ENCODE results near the gene ERC2.

Gene ERC2

DNA sequence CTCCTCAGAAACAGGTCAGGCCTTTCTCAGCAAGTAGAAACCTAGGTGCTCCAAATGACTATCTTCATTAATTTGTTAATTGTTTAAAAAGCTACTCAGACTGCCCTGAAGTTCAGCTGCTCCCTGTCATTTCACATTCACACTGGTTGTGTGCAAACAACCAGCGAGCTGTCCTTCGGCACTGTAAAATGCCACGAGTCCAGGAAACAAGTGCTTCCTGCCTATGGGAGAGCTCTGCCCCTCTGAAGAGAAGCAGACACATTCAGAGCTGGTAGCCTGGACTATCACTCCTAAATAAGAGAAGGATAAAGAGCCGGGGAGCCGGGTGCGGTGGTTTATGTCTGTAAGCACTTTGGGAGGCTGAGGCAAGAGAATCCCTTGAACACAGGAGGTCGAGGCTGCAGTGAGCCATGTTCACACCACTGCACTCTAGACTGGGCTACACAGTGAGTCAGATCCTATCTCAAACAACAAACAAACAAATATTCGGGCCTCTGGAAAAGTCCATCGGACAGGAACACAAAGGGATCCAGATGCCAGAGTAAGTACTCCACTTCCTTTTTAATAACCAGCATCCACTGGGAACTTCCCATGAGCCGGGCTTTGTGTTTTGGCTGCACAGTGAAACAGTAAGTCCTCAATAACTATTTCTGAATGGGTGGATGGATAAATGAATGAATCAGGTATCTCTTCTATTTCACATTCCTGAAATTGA, 866.7 kb downstream of the ERC2 start:
- FAIRE-seq = no peak

DNA sequence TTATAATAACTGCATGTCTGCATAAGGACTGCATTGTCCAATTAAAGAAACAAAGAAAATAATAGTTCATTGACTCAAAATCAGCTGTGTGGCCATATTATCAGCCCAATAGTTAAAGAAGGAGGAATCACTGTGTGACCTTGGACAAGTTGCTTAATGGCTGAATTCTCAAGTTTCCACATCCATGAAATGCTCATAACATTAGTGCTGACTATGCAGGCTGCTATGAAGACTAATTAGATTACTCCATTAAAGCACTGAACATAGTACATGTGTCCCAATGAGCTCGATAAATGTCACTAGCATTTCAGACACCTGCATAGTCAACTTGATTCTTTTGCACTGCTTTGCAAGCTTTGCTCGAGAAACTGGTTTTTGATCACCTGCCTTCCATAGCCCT, 870.0 kb downstream of the ERC2 start:
- FAIRE-seq = no peak

DNA sequence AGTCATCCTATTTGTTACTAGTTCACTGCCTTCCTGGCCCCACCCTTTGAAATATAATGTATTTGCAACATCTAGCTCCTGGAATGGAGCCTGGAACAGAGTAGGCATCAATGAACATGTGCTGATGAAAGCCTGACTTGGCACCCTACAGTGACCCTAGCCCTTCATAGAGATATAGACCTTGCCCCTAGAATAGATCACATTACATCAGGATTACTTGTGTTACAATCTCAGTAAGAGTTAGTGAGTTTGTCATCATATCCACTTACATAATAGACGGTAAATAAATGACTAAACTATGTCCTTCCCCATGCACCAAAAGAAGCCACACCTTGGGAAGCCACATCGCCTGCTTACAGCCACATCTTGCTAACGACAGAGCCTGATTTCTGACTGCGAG, 870.6 kb downstream of the ERC2 start:
- no peak for FAIRE-seq

DNA sequence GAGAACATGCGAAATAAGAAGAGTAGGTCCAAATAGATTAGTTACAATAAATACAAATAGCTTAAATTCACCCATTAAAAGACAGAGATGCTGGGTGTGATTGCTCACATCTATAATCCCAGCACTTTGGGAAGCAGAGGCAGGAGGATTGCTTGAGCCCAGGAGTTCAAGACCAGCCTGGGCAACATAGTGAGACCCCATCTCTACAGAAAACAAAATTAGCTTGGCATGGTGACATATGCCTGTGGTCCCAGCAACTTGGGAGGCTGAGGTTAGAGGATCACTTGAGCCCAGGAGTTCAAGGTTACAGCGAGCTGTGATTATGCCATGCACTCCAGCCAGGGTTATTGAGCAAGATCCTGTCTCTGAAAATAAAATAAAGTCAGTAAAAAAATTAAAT, 872.1 kb downstream of the ERC2 start:
- FAIRE-seq = no peak

DNA sequence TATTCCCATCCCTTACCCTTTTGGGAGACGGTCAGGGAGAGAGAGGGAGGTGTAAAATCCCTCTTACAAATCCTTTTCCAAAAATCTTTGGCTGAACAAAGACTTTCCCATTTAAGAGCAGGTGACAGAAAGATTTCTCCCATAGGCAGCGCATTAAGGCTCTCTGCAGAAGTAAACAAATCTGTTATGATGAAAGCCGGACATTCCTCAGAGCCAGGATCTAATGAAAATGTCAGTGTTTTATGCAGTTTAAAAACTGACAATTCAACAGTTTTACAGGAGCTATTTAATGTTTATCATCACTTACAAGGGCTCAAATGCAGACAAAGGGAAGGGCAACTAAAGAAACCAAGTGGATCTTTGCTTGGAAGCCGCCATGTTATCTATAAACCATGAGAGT, 872.8 kb downstream of the ERC2 start:
- no peak for FAIRE-seq

DNA sequence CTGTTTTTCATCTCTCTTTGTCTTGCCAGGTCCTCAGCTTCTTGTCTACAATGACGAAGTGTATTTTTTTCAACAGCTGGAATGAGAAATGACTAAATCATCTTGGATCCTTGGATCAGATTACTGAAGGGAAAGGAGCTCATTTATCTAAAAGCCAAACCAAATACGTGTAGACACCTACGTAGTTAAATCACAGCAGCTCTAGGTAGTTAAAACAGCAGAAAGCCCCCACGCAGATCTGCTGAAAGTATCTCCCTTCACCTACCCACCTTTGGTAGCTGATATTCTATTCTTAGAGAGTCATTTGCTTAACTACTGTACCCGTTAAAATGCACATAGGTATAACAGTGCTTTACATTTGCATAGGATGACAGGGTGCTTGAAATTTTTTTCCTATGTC, 875.7 kb downstream of the ERC2 start:
- no peak for FAIRE-seq

DNA sequence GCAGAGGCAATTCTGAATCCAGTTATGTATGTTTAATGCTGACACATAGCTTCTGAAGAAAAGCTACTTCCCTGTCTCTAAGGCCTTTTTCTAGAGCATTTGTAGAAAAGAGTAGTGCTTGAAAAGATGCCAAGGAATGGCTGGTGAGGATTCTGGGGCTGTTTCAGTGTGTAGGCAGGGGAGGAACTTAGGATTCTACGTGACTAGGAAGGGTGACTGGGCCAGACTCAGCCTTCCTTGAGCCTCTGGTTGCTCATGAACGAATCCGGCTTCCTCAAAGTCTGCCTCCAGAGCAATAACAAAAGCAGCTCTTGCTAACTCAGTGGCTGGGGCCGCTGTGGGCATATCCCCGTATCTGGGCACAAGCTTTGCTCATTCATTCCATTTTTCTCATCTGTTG, 876.4 kb downstream of the ERC2 start:
- FAIRE-seq = no peak

DNA sequence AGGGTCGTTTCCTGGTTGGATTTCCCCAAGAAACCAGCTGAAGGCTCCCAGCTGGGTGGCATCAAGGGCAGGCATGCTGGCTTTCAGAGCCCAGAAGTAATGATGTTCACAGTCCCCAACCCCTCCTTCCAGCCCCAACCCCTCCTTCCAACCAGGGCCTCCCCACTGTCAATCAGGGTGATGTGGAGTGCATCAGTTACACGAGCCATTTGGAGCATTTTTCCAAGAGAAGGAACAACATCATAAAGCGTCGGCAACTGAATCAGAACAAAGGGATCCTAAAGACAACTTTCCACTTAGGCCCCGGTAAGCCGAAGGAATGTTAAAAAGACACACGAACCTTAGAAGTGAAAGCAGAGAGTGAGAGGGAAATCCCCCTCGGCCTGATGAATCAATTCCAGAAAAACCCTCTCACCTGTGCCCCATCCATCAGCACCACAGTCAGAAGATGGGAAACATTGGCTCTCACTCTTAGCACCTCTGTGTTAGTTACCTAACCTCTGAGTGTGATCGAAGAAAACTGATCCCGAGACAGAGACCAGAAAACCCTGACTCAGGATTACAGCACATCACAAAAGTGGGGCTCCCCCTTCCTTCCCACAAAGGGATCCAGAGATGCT, 880.0 kb downstream of the ERC2 start:
- no peak for FAIRE-seq

DNA sequence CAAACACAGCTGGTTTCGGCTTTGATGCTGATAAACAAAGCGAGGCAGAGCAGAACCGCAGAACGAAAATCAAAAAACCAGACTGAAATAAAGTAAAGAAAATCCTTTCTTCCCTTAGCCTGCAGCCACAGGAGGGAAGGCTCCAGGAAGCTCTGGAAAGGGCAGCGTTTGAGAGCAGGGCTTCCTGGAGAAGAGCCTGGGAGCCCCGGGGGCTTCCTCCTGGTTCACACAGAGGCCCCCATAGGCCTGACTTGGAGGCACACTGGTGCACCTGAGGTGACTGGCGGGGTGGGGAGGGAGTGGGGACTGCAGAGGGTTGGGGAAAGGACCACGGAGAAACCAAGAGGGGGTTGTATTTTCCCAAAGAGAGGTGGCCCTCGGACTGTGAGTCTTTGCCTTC, 882.4 kb downstream of the ERC2 start:
- FAIRE-seq = no peak

DNA sequence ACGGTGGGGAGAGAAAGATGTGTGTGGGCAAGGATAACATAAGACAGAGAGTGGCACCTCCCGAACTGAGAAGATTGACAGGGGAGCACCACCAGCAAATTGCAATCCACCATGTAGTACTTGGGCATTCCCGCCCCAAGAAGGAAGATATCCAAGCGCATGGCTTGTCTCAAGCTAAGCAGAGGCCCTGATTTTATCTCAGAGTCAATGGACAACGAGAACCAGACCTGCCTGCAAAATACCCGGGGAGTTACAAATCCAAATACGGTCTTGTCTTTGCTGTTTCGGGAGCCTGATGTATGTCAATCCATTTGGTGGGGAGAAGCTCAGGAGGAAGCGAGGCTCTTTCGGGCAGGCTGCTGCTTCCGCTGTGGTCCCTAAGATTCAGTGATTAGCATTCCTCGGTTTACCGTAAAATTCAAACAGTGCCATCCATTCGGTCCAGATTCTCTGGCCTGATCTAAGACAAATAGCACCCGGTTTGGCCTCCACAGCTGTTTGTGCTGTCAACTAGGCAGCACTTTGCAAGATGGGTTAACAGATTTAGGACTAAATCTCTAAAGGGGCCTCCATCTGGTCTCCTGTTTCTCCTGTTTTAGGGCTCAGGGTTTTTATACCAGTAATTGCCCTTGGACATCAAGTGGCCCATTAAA, 883.4 kb downstream of the ERC2 start:
- FAIRE-seq = no peak

DNA sequence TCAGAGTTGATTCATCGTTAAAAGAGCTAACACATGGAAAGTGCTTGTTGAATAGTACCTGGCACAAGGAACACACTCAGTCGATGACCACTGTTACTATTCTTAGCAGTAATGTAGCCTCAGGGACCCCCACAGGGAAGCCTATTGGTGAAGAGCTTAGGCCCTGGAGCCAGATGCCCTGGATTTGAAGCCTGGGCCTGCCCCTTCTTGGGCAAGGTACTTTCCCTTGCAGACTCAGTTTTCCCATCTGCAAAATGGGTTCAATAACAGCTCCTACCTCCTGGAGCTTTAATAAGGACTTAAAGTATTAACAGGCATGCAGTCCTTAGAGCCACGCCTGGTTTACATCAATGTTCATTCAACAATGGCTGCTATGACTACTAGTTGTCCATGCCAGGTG, 884.2 kb downstream of the ERC2 start:
- no peak for FAIRE-seq

DNA sequence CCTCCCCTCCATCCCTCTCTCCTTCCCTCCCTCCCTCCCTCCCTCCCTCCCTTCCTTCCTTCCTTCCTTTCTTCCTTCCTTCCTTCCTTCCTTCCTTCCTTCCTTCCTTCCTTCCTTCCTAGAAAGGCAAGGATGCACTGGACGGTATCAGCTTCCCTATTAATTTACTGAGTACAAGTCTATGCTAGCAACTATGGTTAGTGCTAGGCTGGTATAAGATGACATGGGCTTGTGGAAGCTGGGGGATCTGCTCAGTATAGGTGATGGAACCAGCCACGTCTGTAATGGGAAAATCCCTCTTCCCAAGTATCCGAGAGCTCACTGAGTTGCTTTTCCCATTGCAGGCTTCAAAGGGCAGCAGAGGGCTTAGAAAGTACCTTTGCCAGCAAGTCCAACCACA, 884.8 kb downstream of the ERC2 start:
- FAIRE-seq = no peak

DNA sequence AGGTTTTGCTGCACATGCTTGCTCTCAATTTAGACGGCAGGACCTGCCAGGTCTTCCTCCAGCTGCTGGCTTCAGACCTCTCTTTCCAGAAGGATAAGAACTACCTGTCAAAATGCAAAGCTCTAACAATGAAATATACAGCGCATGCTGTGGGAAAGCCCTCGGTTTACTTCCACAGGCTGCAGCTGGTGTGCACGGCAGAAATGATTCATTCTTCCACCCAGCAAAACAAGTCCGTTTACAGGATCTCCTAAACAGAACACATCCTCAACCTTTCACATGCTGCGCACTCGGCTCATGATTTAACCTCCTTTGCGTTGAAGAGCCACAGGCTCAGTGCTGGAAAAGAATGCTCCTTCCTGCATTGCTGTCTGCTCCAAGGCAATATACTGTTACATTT, 888.8 kb downstream of the ERC2 start:
- no peak for FAIRE-seq

DNA sequence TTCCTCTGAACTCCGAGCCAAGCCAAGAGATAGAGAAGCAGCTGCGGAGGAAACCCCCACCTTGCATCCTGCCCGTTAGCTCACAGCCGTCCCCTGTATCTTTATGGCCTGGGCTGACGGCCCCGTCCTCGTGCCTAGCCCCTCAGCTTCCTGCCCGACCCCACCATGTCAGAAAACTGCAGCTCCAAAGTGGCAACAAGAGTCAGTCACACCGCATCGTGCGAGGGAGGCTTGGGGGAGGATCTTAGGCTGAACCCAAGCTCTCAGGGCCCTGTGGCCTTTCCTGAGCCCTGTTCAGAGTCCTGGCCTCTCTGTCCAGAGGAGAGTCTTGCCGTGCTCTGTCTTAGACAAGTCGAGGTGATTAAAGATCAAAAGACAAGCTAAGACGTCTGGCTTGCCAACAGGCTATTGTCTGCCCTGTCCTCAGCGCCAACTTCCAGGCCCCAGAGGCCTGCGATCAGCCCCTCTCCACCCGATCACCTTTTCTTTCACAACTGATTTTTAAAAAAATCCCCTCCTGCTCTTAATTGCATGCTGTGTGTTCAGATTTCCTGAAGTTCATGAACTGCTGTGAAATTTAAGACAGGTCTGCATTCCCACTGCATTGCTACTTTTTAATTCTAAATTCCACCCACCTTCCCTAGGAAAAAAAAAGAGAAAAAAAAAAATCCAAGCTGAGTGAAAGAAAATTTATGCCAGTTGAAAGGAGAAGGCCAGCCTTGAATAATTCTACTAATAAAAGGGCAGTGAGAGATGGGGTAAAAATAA, 891.5 kb downstream of the ERC2 start:
- FAIRE-seq = no peak

DNA sequence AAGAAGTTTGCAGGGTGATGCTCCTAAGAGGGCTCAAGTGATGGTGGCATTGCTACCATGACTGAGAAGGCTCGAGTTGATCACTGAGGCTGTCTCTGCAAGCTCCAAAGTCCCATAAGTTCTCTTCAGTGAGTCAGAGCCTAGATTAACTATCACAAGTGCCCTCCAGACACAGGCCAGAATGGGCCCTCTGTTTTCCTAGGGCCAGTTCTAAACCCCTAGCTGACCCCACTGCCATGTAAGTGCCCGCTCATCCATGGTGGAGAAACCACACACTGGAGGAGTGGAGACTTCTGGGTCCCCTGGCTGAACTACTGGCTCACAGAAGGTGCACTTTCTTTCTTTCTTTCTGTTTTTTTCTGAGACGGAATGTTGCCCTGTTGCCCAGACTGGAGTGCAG, 893.6 kb downstream of the ERC2 start:
- no peak for FAIRE-seq

DNA sequence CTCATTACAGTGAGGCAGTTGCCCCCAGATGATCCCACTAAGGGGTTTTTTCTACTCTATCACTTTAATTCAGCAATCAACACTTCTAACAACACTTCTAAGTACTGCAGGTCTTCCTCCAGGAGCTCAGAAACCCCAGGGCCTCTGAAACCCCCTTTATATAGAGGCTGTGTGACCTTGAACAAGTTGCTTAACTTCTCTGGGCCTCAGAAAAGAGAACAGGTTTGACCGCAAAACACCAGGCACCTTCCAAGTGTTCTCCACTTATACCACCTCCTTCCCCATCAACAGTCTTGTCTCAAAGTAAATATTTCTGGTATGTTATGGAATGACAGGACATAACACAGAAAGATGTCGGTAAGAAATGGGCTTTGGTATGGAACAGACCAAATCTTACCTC, 895.5 kb downstream of the ERC2 start:
- no peak for FAIRE-seq

DNA sequence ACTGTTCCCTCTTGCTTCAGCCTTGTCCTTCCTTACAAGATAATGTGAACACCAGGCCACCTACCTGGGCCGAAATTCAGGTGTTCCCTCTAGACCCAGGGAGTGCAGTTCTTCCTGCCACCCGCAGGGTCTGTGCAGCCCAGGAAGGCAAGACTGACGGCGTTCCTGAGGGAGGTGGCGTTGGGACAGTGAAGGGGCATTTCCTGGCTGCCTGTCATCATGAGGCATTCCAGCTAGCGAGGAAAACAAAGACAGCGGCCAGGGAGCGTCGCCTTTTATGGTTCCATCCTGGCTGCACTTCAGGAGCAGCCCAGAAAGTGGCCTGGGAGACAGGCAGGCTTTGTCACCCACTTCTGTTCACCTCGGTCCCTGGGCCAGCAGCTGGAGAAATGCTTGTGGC, 896.4 kb downstream of the ERC2 start:
- FAIRE-seq = no peak

DNA sequence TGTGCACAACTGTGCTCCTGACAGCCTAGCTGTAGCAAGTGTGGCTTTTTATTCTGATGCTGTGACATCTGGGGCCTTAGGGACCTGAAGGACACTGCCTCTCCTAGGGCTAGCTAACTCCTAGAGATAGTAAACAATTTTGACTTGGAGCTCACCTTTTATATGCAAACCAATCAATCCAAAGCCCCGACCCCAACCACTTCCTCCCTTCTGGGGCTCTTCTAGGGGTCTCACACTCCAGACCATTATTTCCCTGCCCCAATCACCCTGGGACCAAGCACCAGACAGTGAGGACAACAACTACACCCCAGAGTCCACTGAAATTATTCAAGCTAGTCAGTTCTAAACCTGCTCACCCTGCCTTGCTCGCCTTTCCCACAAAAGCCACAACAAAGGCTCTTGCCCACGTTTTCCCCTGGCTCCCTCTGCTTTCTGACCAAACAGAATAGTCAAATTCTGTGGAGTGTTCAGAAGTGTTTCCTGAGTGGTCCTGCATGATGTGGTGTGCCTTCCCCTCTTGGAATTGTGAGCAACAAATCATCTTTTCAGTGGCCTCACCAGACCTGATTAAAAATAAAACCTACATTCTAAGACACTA, 897.0 kb downstream of the ERC2 start:
- no peak for FAIRE-seq

DNA sequence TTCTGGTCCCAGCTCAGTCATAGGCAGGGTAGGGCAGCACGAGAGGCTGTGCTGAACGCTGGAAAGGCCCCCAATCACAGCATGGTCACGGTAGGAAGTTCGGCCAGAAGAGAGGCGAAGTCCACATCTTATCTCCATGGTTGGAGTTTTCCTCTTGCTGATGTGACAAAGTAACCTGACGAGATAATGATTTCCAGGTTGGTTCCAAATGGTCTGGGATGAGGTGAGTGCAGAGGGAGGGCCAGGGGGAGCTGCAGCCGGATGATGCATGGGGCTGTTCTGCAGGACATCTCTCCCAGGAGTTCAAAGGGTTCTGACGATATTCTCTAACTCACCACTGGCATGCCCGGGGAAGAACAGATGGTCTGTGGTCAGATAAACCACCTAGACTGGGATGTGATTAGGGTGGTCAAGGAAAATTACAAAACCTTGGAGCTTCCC, 898.0 kb downstream of the ERC2 start:
- no peak for FAIRE-seq

DNA sequence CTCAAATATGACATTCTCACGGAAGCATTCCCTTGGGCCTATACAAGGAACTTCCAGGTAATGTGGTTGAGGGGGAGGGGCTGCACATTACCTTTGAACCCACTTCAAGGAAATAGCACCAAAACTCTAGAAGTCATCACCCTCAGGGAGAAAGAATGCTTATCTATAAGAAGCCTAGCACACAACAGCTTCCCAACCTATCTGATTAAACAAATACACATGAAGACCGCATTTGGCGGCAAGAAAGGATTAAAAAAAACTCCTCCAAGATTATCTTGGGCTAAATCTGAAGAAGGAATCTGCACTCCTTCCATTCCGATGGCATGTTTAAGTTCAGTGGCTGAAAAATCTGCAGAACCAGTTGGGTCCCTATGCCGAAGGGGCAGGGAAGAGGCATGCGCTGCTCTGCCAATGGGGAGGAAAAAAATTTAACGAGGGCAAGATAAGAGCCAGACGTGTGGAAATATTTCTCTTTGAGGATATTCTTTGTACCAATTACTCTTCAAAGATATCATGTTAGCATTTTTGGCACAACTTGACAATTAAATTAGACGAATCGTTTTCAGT, 899.2 kb downstream of the ERC2 start:
- no peak for FAIRE-seq

DNA sequence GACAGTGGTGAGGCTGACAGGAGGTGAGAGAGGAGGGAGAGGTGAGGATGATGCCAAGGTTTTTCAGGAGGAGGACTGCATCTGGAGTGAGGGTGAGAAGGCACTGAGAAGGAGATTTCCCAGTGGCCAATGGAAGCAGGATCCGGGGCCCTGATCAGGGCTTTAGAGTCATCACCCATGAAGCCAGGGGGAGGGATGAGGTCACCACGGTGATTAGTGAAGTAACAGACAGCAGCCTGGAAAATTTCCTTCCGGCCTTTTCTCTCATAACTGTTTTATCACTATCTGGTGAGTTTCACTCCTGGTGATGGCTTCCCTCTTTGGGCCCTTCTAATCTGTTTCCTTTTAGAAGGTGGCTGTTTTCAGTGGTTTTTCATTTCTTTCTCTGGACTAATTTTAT, 900.7 kb downstream of the ERC2 start:
- no peak for FAIRE-seq

DNA sequence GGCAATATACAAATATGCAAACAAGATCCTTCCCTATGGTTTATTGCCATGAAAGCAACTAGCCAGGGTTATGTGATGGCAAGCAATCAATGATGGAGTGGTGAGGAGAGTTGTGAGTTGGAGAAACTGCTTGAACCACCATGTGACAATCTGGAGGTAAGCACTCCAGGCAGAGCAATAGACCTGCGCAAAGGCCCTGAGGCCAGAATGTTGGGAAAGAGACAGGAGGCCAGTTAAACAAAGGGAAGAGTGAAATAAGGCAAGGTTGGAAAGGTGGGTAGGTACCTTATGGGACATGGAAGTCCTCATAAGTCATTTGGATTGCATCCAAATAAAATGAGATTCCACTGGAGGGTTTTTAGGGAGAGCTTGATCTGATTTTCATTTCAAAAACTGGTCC, 901.1 kb downstream of the ERC2 start:
- FAIRE-seq = no peak

DNA sequence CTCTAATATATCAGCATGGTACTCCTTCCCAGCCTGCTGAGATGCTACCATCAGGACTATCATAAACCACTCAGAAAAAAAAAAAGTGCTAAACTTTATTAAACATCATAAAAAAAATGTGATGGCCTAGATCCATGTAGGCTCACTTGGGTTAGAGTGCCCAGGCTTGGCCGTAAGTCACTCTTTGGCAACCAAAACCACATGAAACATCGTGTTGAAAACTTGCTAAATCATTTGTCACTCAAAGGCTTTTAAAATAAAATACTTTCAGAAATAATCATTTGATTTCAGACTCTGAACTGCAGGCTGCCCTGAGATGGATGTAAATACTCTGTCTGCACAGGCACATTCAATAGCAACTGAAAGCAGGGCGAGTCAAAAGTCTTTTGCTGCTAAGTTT, 902.7 kb downstream of the ERC2 start:
- FAIRE-seq = no peak
